Central memory CD8-positive, alpha-beta T cell (primary cell): ENCODE results near the gene PAFAH2.
"Not testable (repeated sequence)": the region's sequence is repeated elsewhere in the genome, so short reads cannot be mapped to it uniquely, and the experiment has no call there.

Experiments used
- ATAC-seq: fragments of 150-1000 bp; cut with Tn5 transposase; replicated peaks from 2 replicates; pipeline ENCODE4 v1.10.0; 2022; ENCODE audit warnings: mild to moderate bottlenecking, moderate FRiP score, moderate number of reproducible peaks; ENCODE audit not compliant: poor library complexity, severe bottlenecking; ENCODE audit errors: extremely low read depth
- DNase-seq, 2 donors: peaks; one replicate each; pipeline ENCODE4 v3.0.0; 2021; ENCODE audit warnings: low spot score in 2 of 2
- H3K27ac Mint-ChIP-seq: one replicate; pipeline ENCODE4 v1.8.0; 2022; ENCODE audit warnings: low read depth, mild to moderate bottlenecking, moderate library complexity, mixed read lengths
- H3K27me3 Mint-ChIP-seq: one replicate; pipeline ENCODE4 v1.8.0; 2022; ENCODE audit warnings: mixed read lengths
- H3K36me3 Mint-ChIP-seq: one replicate; pipeline ENCODE4 v1.8.0; 2022; ENCODE audit warnings: mild to moderate bottlenecking, moderate library complexity, mixed read lengths; ENCODE audit not compliant: insufficient read depth
- H3K4me1 Mint-ChIP-seq: one replicate; pipeline ENCODE4 v1.8.0; 2022; ENCODE audit warnings: mixed read lengths
- H3K4me3 Mint-ChIP-seq: one replicate; pipeline ENCODE4 v1.8.0; 2022; ENCODE audit warnings: mild to moderate bottlenecking, moderate library complexity, mixed read lengths
- H3K9me3 Mint-ChIP-seq: one replicate; pipeline ENCODE4 v1.8.0; 2022; ENCODE audit warnings: mixed read lengths

The PAFAH2 gene

DNA sequence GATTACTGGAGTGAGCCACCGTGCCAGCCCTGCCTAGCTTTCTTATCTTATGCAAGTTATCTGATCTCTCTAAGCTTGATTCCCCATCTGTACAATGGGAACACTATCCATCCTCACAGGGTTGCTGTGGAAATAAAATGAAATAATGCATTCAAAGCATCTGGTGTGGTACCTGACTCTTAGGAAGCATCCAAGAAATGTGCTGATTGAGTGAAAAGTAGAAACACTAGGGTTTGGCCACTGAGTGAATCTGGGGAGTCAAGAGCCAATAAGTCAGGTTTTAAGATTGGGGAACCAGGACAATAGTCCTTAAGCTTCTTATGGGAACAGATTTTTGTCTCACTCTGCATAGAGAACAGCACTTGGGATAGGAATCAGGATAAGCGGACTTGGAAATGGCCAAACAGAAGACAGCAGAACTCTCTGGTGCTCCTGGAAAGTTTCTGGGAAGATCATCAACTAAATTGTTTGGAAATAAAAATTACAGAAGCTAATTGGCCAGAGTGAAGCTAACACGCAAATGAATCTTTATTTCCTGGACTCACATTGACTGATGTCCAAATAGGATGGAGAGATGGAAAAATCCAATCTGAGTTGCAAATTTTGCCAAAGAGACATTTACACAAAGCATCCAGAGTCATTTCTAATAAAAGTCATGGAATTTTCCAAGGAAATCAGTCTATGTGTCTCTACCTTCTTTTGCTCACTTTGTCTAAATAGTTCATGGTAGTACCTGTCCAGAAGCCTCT is 3.3 kb downstream of the PAFAH2 start:
- H3K4me3 Mint-ChIP-seq = no peak overlapping the region
- peaks cover 12% of the 10 kb centered on the region for H3K36me3 Mint-ChIP-seq
- no peak overlapping the region for H3K27ac Mint-ChIP-seq
- no peaks in the 10 kb centered on the region for H3K27me3 Mint-ChIP-seq
- H3K9me3 Mint-ChIP-seq = no peaks in the 10 kb centered on the region
- ATAC-seq (no peak), DNase-seq (no peak)
- H3K4me1 Mint-ChIP-seq = peaks cover 57% of the 10 kb centered on the region

DNA sequence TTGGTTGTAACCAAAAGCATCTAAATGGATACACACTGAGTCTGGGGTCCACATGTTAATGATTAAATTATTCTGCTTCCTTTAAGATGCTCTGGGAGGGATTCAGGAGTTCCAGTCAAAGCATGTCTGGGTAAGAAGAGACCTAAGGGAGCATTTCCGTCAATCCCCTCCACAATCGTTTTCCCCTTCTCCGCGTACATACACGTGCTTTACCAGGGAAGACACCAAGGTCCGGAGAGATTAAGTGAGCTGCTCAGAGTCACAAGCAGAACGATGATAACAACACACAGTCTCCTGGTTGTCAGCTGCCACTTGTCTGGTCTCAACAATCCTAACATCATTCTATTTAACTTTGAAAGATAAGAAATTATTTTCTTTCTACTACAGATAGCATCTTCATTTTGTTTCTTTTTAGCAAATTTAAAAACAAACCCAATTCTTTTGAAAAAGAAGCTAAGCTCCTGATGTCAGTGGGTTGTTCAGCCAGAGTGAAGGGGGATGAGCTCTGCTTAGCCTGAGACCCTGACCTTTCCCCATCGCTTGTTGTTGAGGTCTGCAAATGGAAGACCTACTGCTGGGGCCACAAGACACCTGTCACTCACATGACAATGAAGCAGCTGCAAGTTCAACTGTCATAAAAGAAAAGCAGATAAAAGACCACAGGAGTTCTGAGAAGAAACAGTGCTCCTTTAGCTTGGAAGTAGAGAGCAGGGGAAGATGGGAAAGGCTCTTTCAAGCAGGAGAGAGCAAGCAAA is 4.5 kb downstream of the PAFAH2 start:
- DNase-seq = no peak
- H3K9me3 Mint-ChIP-seq = no peaks in the 10 kb centered on the region
- H3K4me1 Mint-ChIP-seq = peaks cover 67% of the 10 kb centered on the region
- H3K4me3 Mint-ChIP-seq = no peak overlapping the region
- H3K27ac Mint-ChIP-seq = peak overlapping the region; percentile 44
- peaks cover 14% of the 10 kb centered on the region for H3K36me3 Mint-ChIP-seq
- no peaks in the 10 kb centered on the region for H3K27me3 Mint-ChIP-seq
- ATAC-seq = no peak

DNA sequence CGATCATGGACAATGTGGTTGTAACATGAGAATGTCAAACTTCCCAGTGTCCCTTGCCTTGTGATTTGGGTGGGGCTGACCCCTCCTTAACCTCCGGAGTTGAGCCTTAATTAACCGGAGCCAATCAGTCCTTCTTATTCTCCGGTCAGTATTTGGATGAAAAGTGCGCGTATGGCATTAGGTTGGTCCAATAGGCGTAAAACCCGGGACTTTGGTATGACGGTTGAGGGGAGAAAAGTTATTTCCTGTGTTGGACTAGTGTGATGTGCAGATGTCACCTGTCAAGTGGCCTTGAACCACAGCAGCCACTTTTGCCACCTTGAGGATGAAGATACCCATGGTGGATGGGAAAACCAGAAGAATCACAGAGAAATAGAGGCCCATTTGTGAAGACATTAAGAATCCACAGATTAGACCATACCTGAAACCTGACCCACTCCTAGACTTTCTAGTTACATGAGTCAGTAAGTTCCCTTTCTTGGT is 5.1 kb downstream of the PAFAH2 start:
- ATAC-seq = no peak
- peak overlapping the region; percentile 32 for H3K27ac Mint-ChIP-seq
- peaks cover 69% of the 10 kb centered on the region for H3K4me1 Mint-ChIP-seq
- no peak for DNase-seq
- peaks cover 12% of the 10 kb centered on the region for H3K36me3 Mint-ChIP-seq
- H3K4me3 Mint-ChIP-seq = no peak overlapping the region
- no peaks in the 10 kb centered on the region for H3K9me3 Mint-ChIP-seq
- H3K27me3 Mint-ChIP-seq = no peaks in the 10 kb centered on the region

DNA sequence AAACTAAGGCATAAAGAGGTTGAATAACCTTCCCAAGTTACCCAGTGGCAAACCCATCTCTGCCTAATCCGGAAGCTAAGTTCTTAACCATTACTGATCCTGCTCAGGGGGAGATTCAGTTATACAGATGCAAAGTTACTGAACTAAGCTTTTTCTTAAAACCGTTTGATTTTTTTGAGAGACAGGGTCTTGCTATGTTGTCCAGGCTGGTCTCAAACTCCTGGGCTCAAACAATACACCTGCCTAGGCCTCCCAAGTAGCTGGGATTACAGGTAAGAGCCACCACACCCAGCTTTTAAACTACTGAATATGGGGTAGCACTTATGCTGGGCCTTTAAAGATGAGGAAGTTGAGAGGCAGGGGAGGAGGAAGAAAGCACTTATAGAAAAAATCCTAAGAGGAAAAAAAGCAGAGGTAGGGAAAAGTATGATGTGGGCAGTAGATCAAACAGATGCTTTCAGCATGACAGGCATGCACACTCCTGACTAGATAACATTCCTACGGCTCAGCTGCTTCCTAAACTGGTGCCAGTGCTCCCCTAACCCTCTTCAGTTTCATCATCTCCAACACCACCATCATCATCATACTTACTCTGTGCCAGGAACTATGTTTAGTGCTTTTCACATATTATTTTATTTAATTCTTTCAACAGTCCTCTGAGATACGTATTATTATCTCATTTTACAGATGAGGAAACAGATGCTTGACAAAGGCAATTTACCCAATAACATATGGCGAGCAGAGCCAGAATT is 5.8 kb downstream of the PAFAH2 start:
- H3K27ac Mint-ChIP-seq = peak overlapping the region; percentile 32
- H3K4me1 Mint-ChIP-seq = peaks cover 68% of the 10 kb centered on the region
- H3K4me3 Mint-ChIP-seq = no peak overlapping the region
- H3K36me3 Mint-ChIP-seq = peaks cover 16% of the 10 kb centered on the region
- H3K27me3 Mint-ChIP-seq = no peaks in the 10 kb centered on the region
- DNase-seq = no peak
- no peaks in the 10 kb centered on the region for H3K9me3 Mint-ChIP-seq
- ATAC-seq = no peak

DNA sequence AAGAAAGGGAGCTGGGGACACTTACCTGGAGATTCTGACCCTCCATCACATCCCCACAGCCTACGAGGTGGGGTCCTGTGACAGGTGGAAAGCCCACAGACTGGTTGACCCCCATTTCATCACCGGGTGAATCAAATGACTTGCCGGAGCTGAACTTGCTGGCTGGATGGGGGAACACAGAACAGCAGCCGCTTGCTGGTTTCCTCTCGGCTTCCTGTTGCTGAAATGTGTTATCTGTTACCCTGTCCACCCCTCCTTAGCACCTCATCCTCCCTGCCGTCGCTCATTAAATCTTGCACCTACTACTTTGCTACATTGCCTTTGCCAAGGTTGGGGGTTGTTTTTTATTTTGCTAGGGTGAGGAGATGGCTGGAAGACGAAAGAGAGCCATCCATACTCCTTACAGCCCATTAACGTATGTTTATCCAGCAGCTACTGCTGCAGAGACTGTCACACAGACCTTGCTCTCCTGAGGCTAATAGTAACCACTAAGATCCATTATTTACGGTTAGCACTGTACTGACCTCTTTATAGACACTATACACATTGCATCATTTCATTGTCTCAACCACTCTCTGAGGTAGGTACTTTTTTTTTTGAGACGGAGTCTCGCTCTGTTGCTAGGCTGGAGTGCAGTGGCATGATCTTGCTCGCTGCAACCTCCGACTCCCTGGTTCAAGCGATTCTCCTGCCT is 7.0 kb downstream of the PAFAH2 start:
- Mint-ChIP-seq H3K36me3 (peaks cover 22% of the 10 kb centered on the region), H3K4me1 (peaks cover 70% of the 10 kb centered on the region), H3K9me3 (no peaks in the 10 kb centered on the region), H3K27ac (peak overlapping the region; percentile 85), H3K4me3 (peak overlapping the region; percentile 73), H3K27me3 (no peaks in the 10 kb centered on the region)
- ATAC-seq (peak; percentile 98), DNase-seq (peak; percentile 25 to 49)

DNA sequence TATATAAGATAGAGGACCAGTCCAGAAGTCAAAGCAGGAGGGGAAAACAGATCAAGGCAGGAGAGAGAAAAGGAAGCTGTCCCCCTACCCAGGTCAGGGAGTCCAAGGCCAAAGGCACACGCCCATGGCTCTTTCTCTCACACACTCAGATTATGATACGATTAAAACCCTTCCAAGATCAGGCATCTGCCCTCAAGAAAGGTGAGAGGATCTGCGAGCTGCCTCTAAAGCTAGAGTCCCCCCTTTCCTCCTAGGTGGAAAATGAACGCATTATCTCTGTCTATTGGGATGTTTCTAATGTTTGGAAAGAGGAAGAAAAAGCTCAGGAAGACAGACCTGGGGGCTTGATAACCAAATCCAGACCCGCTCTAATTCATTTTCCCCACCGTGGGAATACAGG is 7.6 kb downstream of the PAFAH2 start:
- Mint-ChIP-seq H3K4me1 (peaks cover 76% of the 10 kb centered on the region), H3K9me3 (no peaks in the 10 kb centered on the region), H3K4me3 (peak overlapping the region; percentile 73), H3K27me3 (no peaks in the 10 kb centered on the region), H3K27ac (peak overlapping the region; percentile 85), H3K36me3 (peaks cover 27% of the 10 kb centered on the region)
- DNase-seq (no peak), ATAC-seq (no peak)

DNA sequence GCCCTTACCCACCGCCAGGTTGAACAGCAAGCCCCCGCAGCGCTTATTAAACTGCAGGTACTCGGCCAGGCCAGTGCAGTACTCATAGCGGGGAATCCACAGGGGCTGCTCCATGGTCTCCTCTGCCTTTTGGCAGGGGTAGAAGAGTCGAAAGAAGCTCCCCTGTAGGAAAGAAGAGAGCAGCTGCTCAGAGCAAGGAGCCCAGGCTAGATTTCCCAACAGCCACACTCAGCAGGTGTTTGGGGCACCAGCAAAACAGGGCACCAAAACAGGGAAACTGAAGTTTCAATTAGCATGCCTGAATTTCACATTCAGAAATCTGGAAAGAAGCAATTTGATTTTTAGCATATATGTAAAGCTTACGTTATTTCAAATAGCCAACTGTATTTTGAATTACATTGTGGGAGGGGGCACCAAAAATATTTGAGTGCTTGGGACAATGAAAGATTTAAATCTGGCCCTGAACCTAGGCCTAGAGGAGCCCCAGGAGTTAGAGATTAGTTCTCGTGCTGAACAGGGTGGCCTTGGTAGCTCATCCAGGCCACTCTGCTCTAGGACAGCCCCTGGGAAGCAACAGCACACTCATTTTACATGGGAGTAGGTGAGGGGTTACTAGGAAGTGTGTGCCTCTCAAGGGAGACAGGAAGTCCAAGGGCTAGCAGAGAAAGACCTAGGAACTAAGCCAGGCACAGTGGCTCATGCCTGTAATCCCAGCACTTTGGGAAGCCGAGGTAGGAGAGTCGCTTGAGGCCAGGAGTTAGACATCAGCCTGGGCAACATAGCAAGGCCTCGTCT is 8.2 kb downstream of the PAFAH2 start:
- H3K27me3 Mint-ChIP-seq = no peaks in the 10 kb centered on the region
- no peak for ATAC-seq
- H3K27ac Mint-ChIP-seq = peak overlapping the region; percentile 85
- peaks cover 74% of the 10 kb centered on the region for H3K4me1 Mint-ChIP-seq
- DNase-seq = no peak
- no peaks in the 10 kb centered on the region for H3K9me3 Mint-ChIP-seq
- H3K36me3 Mint-ChIP-seq = peaks cover 27% of the 10 kb centered on the region
- peak overlapping the region; percentile 73 for H3K4me3 Mint-ChIP-seq

DNA sequence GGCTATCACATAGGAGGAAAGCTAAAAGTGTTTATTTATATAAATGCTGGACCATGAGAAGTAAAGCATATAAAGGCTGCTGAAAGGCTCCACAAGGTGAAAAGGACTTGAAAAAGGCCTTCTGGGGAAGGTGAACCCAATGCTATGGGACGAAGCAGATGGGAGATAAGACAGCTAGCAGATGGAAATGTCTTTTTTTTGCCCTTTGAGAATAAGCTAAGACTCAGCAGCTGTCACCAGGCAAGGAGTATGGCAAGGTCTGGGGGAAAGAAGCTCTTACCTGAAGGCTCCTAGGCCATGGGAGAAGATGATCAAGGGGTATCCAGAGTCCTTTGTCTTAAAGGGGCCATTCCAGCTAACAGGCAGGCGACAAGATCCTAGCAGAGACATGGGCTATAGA is 9.9 kb downstream of the PAFAH2 start:
- Mint-ChIP-seq H3K36me3 (peaks cover 38% of the 10 kb centered on the region), H3K27ac (no peak overlapping the region), H3K4me1 (peaks cover 59% of the 10 kb centered on the region), H3K4me3 (peak overlapping the region; percentile 73), H3K9me3 (no peaks in the 10 kb centered on the region), H3K27me3 (no peaks in the 10 kb centered on the region)
- DNase-seq (no peak), ATAC-seq (no peak)

DNA sequence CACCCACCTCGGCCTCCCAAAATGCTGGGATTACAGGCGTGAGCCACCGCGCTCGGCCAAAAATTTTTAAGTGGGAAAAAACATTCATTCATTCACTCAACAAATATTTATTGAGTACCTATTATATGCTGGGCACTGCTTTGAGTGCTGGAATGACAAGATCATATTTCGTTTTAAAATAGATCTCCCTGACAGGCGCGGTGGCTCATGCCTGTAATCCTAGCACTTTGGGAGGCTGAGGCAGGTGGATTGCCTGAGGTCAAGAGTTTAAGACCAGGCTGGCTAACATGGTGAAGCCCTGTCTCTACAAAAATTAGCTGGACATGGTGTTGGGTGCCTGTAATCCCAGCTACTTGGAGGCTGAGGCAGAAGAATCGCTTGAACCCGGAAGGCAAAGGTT is 11.1 kb downstream of the PAFAH2 start:
- not testable (repeated sequence) for H3K4me3 Mint-ChIP-seq, H3K27ac Mint-ChIP-seq, DNase-seq, ATAC-seq, H3K9me3 Mint-ChIP-seq, H3K27me3 Mint-ChIP-seq
- H3K36me3 Mint-ChIP-seq = peaks cover 50% of the 10 kb centered on the region
- H3K4me1 Mint-ChIP-seq = peaks cover 53% of the 10 kb centered on the region

DNA sequence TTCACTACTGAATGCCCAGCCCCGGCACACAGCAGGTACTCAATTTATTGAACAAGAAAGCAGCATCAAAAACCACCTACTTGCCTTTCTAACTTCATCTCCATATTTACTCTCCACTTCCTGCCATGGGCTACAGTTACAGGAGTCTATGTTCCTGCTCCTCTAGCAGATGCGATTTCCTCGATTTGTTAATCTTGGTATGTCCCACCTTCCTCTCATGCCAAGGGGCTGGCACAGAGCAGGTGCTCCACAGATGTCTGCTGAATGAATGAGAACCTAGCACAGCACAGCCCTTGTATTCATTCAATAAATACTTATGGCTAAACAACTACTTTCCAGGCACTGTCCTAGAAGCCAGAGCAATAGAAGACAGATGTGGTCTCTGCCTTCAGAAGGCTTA is 12.2 kb downstream of the PAFAH2 start:
- no peak for ATAC-seq
- Mint-ChIP-seq H3K36me3 (peaks cover 54% of the 10 kb centered on the region), H3K9me3 (no peaks in the 10 kb centered on the region), H3K27ac (peak overlapping the region; percentile 73), H3K27me3 (no peaks in the 10 kb centered on the region), H3K4me3 (no peak overlapping the region), H3K4me1 (peaks cover 47% of the 10 kb centered on the region)
- DNase-seq = no peak

DNA sequence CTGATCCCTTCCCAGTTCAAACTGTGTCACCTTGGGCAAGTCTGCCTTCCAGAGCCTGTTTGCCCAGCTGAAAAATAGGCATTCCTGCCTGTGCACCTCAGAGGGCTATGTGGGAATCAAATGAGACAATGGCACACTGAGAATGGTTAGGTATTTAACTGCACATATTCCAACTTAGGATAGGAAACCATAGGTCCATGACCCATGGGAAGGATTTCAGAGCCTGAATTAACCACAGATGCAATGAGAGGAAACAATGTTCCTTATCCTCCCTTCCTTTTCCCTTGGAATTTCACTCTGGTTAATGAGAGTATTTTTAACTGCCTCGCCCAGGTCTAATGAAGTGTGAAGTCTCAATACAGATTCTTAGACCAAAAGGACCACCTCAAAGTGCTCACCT is 12.7 kb downstream of the PAFAH2 start:
- ATAC-seq = no peak
- H3K9me3 Mint-ChIP-seq = no peaks in the 10 kb centered on the region
- no peak for DNase-seq
- no peak overlapping the region for H3K4me3 Mint-ChIP-seq
- H3K27ac Mint-ChIP-seq = peak overlapping the region; percentile 73
- peaks cover 46% of the 10 kb centered on the region for H3K4me1 Mint-ChIP-seq
- H3K27me3 Mint-ChIP-seq = no peaks in the 10 kb centered on the region
- peaks cover 57% of the 10 kb centered on the region for H3K36me3 Mint-ChIP-seq
